ENCODE data around the gene TPTE. TPM values are rescaled to one million over a fixed set of nuclear protein-coding genes. Genes with fewer than 3 reads are reported as not detected.
"Not testable (repeated sequence)": the region's sequence is repeated elsewhere in the genome, so short reads cannot be mapped to it uniquely, and the experiment has no call there.

Gene TPTE
- total and polyA plus RNA-seq, 2 experiments from 2014 or later, result not detected

GRCh38 chr21:10650297-10650696 lies 128.9 kb downstream of the TPTE start:
- H3K9me2 ChIP-seq (replicated peaks; ENCODE audit: insufficient read depth); H3K4me2 ChIP-seq; H2AFZ ChIP-seq; H3K4me1 ChIP-seq (ENCODE audit: insufficient read depth); H3K9me3 ChIP-seq (ENCODE audit: low read depth); H3K27ac ChIP-seq; H4K20me1 ChIP-seq (ENCODE audit: insufficient read depth, poor library complexity, severe bottlenecking); H3K36me3 ChIP-seq (replicated peaks; ENCODE audit: insufficient read depth, low read depth); H3K27me3 ChIP-seq; DNase-seq (ENCODE audit: low spot score); H3K79me2 ChIP-seq; H3K4me3 ChIP-seq: not testable (repeated sequence)
- WGBS (ENCODE audit: low lambda C conversion rate, missing lambda C conversion rate), result 25% methylated on average over 2 of the region's 2 CpGs

Small RNA genes within 50 kb of the gene (small RNA-seq; reads per million reads assigned to genes)
- not detected for gene CYCSP41
